ENCODE measurements around the gene TCP10L.

GRCh38 chr21:32593690-32594089, 8.4 kb upstream of the TCP10L start:
- TF ChIP-seq CTCF (IDR thresholded peaks at IDR 0.05), result no peak
- TF ChIP-seq POLR2A (IDR thresholded peaks at IDR 0.05), result no peak
